Brain microvascular endothelial cell (primary cell): ENCODE measurements around the gene NEUROD2.

ENCODE experiments used
- DNase-seq: peaks from one replicate; pipeline ENCODE4 v3.0.0-alpha.2; 2020
- H3K27ac ChIP-seq: fragments of 250-450 bp; sonication (Bioruptor Pico); 2 replicates; pipeline ENCODE4 v1.5.1; 2020; ENCODE audit warnings: mild to moderate bottlenecking, moderate library complexity
- H3K27me3 ChIP-seq: fragments of 250-450 bp; sonication (Bioruptor Pico); replicated peaks from 2 replicates; pipeline ENCODE4 v1.5.1; 2020; ENCODE audit warnings: mild to moderate bottlenecking
- H3K36me3 ChIP-seq: fragments of 250-450 bp; sonication (Bioruptor Pico); replicated peaks from 2 replicates; pipeline ENCODE4 v1.5.1; 2020; ENCODE audit warnings: mild to moderate bottlenecking
- H3K4me3 ChIP-seq: 2 replicates; pipeline ENCODE4 v1.5.1; 2011; ENCODE audit warnings: low read depth, mild to moderate bottlenecking, control low read depth, low read length, moderate library complexity
- in situ Hi-C: cut with HindIII; loops from 2 replicates; pipeline ENCODE4 v1.10.0; 2017; ENCODE audit warnings: low sequenced_read_pairs, low pct_ligation_motif_present
- TF ChIP-seq, protein P1 (sequence below): IDR thresholded peaks from 2 replicates; pipeline ENCODE4 v1.5.1; 2011; ENCODE audit warnings: low read depth, mild to moderate bottlenecking, moderate library complexity, low read length, control low read depth, inconsistent platforms; ENCODE audit errors: missing control alignments

The NEUROD2 gene

DNA sequence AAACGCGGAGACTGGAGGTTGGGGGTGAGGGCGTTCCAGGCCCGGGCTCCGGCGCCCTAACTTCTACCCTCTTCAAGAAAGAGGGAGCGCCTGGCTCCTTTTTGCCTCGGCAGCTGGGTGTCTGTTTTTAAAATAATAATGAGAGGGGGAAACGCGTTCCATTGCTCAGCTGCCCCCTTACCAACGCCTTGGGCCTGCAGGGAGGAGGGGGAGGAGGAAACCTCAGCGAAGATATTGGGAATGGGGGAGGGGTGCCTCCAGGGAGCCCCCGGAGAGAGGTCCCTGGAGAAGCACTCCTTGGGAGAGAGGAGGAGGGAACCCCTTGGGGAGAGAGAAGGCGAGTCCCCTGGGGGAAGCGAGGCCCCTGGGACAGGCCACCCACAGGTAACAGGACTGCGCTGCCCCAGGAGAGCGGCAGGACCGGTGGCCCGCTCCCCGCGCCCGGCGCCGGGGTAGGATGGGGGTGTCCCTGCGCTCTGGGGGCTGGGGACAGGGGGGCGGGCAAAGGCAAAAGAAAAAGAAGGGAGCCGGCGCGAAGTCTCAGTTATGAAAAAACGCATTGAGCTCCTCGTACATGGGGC lies 2.7 kb downstream of the NEUROD2 start:
- no peak for DNase-seq
- Histone ChIP-seq H3K27ac (no peak overlapping the region), H3K27me3 (peaks cover 92% of the 10 kb centered on the region), H3K36me3 (no peaks in the 10 kb centered on the region), H3K4me3 (no peak overlapping the region)
- in situ Hi-C loops: no loop called here
- TF ChIP-seq, protein P1, sequence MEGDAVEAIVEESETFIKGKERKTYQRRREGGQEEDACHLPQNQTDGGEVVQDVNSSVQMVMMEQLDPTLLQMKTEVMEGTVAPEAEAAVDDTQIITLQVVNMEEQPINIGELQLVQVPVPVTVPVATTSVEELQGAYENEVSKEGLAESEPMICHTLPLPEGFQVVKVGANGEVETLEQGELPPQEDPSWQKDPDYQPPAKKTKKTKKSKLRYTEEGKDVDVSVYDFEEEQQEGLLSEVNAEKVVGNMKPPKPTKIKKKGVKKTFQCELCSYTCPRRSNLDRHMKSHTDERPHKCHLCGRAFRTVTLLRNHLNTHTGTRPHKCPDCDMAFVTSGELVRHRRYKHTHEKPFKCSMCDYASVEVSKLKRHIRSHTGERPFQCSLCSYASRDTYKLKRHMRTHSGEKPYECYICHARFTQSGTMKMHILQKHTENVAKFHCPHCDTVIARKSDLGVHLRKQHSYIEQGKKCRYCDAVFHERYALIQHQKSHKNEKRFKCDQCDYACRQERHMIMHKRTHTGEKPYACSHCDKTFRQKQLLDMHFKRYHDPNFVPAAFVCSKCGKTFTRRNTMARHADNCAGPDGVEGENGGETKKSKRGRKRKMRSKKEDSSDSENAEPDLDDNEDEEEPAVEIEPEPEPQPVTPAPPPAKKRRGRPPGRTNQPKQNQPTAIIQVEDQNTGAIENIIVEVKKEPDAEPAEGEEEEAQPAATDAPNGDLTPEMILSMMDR: no peak

DNA sequence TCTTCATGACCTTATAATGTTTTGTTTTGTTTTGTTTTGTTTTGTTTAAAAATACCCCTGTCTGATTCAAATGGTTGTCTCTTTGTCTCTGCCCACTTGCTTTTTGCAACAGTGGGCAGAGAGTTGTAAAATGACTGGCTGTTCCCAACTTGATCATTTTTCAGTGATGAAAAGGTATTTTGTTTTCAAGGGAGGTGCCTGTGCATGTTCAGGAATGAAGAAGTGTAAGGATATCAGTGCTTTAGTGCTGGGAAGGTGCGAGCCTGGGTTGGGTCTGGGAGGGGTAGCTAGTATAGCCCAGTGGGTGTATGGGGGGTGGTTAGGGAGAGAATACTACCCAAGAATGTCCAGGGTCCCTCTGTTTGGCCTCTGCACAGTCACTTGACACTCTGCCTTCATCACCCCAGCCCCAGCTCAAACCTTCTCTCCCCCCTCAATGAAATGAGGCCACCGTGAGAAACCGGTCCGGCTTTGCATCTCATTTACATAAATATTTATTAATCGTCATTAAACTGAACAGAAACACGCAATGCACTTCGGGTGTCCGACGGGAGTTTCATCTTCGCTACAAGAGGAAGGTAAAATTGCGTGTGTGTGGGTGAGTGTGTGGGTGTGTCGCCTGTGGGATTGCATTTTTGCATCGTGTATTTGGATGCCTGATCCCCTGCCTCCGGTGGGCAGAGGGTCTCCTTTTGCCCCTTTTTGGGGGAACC lies 4.3 kb downstream of the NEUROD2 start:
- TF ChIP-seq, protein P1: no peak
- peaks cover 93% of the 10 kb centered on the region for H3K27me3 ChIP-seq
- H3K27ac ChIP-seq: no peak overlapping the region

DNA sequence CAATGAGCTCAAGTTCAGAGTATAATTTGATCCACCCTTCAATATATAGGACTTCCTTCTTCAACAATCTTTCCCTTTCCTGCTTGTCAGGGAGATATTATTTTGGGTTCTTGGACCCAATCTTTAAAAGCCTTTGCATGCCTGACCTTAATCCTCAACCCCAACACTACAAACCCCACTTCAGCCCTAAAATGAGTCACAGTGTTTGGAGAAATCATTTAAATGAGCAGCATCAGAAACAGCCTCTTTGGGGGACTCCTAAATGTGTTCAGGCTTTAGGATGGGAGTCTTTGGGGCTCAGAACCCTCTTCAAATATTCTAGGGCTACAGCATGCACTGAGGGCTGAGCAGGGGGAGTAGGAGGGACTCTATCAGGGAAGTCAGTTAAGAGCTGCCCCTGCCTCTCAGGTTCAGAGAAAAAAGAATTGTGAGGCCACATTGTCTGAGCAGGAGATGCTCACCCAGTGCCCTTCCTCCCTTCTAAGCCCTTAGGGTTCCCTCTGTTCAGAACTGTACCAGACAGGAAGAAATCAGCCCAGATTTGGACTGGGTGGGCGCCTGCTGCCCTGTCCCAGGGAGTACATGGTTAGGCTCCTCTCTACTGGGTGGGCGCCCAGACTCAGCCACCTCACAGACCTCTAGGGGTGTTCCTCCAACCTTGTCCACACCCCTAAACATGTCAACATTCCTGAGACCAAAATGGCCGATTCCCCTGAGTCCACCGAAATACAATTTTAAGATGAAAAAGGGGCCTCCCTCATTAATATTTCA lies 5.0 kb downstream of the NEUROD2 start:
- TF ChIP-seq, protein P1: no peak
- DNase-seq: no peak
- H3K36me3 ChIP-seq: no peaks in the 10 kb centered on the region
- no peak overlapping the region for H3K27ac ChIP-seq
- in situ Hi-C loops: no loop called here
- peaks cover 96% of the 10 kb centered on the region for H3K27me3 ChIP-seq
- no peak overlapping the region for H3K4me3 ChIP-seq

More for the DNA sequence above, 4.3 kb downstream of the NEUROD2 start:
- H3K4me3 ChIP-seq: no peak overlapping the region
- DNase-seq: no peak
- in situ Hi-C loops: no loop called here
- no peaks in the 10 kb centered on the region for H3K36me3 ChIP-seq

DNA sequence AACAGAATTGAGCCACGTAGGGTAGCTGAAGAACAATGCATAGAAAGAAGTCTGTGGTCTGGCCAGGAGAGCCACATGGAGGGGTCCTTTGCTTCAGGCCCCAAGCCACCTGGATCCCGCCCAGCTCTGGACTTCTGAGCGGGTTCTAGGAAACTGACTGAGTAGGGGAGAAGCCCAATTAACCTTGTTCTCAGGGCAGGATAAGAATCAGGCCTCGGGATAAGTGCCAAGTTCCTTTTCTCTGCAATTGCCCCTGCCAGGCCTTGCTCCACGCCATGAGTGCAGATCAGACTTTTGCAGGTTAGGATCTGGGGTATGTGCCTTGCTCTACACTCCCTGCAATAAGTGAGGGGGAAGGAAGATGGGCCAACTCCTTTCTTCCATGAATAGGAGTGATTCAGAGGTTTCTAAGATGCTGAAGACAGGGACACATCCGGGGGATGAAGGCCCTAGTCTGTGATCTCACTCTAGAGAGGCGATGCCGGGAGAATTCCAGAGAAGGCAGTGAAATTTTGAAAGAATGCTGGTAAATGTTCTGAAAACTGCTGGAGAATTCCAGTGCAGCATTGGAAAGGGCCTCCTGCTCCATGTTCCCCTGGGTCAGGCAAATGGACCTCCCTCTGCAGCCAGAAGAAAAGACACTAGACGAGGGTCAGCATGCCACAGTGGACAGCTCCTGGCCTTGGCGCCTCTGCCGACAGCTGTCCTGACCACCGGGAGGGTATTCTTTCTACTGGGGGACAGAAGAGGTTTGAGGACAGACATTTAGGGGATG lies 5.8 kb downstream of the NEUROD2 start:
- H3K27ac ChIP-seq: no peak overlapping the region
- H3K36me3 ChIP-seq: no peaks in the 10 kb centered on the region
- no peak for DNase-seq
- peaks cover 96% of the 10 kb centered on the region for H3K27me3 ChIP-seq
- in situ Hi-C loops: no loop called here
- H3K4me3 ChIP-seq: no peak overlapping the region
- TF ChIP-seq, protein P1: no peak

DNA sequence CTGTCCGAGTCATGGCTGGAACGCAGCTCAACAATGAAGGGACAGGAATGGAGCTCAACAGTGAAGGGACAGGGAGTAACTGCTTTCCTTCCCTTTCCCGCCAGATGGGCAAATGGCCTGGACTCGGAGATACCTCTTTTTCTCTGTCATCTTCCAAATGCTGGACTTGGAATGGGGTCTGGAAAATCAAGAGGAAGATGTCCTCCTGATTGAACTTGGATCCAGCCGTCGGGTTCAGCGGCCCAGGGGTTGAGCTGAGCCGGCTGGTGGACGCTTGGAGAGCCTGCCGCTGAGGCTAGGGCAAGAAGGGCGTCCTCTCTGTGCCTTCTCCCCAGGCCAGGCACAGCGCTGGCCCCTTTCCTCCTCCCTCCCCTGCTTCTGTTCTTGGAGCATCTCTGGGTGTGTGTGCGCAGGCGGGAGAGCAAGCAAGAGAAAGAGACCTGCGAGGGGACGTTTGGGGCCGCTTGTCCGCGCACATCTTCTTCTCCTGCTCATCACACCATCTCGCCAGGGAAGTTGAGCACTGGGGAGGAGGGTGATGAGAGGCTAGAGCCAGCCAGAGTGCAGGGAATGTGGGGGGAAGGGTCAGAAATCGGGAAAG lies 6.6 kb downstream of the NEUROD2 start:
- DNase-seq: no peak
- TF ChIP-seq, protein P1: no peak
- H3K27ac ChIP-seq: no peak overlapping the region
- H3K36me3 ChIP-seq: no peaks in the 10 kb centered on the region
- no peak overlapping the region for H3K4me3 ChIP-seq
- H3K27me3 ChIP-seq: peaks cover 96% of the 10 kb centered on the region
- in situ Hi-C loops: no loop called here
